ENCODE data around the gene PTPRD.

DNA sequence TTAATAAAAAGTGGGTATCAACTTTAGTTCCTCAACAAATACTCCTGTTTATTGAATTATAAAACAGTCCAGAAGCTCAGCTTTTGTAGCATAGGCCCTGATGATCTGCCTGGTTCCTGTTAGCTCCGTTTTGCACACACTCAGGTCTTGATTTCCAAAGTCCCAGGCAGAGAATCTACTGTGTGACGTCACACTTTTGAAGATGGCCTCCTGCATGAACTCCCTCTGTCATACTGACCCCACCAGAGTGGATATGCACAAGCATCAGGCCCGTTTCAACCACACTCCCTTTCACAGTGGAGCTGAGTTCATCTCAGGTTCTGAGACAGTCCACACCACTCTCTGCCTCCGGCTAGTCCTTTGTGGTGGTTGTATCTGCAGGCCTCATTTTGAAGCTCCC lies 353.1 kb downstream of the PTPRD start:
- TF ChIP-seq, protein P1, sequence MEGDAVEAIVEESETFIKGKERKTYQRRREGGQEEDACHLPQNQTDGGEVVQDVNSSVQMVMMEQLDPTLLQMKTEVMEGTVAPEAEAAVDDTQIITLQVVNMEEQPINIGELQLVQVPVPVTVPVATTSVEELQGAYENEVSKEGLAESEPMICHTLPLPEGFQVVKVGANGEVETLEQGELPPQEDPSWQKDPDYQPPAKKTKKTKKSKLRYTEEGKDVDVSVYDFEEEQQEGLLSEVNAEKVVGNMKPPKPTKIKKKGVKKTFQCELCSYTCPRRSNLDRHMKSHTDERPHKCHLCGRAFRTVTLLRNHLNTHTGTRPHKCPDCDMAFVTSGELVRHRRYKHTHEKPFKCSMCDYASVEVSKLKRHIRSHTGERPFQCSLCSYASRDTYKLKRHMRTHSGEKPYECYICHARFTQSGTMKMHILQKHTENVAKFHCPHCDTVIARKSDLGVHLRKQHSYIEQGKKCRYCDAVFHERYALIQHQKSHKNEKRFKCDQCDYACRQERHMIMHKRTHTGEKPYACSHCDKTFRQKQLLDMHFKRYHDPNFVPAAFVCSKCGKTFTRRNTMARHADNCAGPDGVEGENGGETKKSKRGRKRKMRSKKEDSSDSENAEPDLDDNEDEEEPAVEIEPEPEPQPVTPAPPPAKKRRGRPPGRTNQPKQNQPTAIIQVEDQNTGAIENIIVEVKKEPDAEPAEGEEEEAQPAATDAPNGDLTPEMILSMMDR (conservative IDR thresholded peaks at IDR 0.05 in 1 of 2, IDR thresholded peaks at IDR 0.05 in 1 of 2; ENCODE audit: low read depth in 1 of 2, low read length in 2 of 2) = no peak
- TF ChIP-seq EZH2 (IDR thresholded peaks at IDR 0.05; ENCODE audit: low read length, missing control alignments) = no peak

All from fibroblast of lung (primary cell).